HCT116 (cell line): Measurements from ENCODE around the gene ZNF567. TPM values are rescaled to one million over a fixed set of nuclear protein-coding genes. Genes with fewer than 3 reads are reported as not detected.

Source experiments
- ATAC-seq: fragments of 200-7000 bp; cut with Tn5 transposase; 2 replicates; pipeline ENCODE4 v1.9.1; 2020; ENCODE audit warnings: mild to moderate bottlenecking, moderate library complexity
- BruUV-seq: library from RNA; stranded (reverse); fragments of 400-500 nt; replicated peaks from 2 replicates; lab custom pipeline; 2021; lab: Mats Ljungman, UMichigan
- CTCF ChIA-PET: fragments of 300-600 bp; sonication (Branson Sonifier 250); formaldehyde crosslinking; loops from one replicate; lab custom pipeline; 2021; ENCODE audit warnings: antibody characterized with exemption; lab: Charles Lee
- POLR2A ChIA-PET: fragments of 300-600, 350-600 bp; sonication (Branson Sonifier 250); formaldehyde crosslinking; loops from one replicate; lab custom pipeline; 2021; ENCODE audit warnings: antibody characterized with exemption; lab: Charles Lee
- RAD21 ChIA-PET, 2 experiments: fragments of 300-600 bp; sonication (Branson Sonifier 250); formaldehyde crosslinking; loops; one replicate each; lab custom pipeline; 2023; ENCODE audit warnings: low total read pairs in 2 of 2; ENCODE audit not compliant: uncharacterized antibody in 2 of 2, unreplicated experiment in 2 of 2, low non-redundant PET in 1 of 2; lab: Charles Lee
- DNase-seq: peaks from one replicate; pipeline ENCODE4 v3.0.0-alpha.2; 2010; ENCODE audit warnings: low read depth, low spot score
- H2AFZ ChIP-seq: fragments of 200-600 bp; shearing (Covaris generic), sonication (generic); 2 replicates; pipeline ENCODE4 v1.6.1; 2017; ENCODE audit warnings: low read depth, mixed run types, mixed read lengths, antibody characterized with exemption, low read length; ENCODE audit not compliant: poor library complexity, severe bottlenecking
- H3K27ac ChIP-seq: 2 replicates; pipeline ENCODE4 v1.5.1; 2012; ENCODE audit warnings: low read depth, low read length
- H3K27me3 ChIP-seq: fragments of 200-600 bp; sonication (generic); 2 replicates; pipeline ENCODE4 v1.6.1; 2016; ENCODE audit warnings: mixed run types, low read length, mixed read lengths; ENCODE audit not compliant: insufficient read depth
- H3K36me3 ChIP-seq, 2 experiments: fragments of 200-500 bp in 1 of 2; fragments of 200-600 bp in 1 of 2; sonication (Bioruptor generic) in 1 of 2; sonication (generic) in 1 of 2; 2 replicates each; pipeline versions ENCODE4 v1.5.1 to v1.6.1; 2014 to 2016; ENCODE audit warnings: low read length in 2 of 2, inconsistent platforms in 1 of 2, mixed read lengths in 1 of 2, mixed run types in 1 of 2; ENCODE audit not compliant: insufficient read depth in 2 of 2, control insufficient read depth in 1 of 2
- H3K4me1 ChIP-seq, 2 experiments: fragments of 200-600 bp in 1 of 2; sonication (generic) in 1 of 2; 2 replicates each; pipeline versions ENCODE4 v1.5.1 to v1.6.1; 2012 to 2017; ENCODE audit warnings: low read length in 2 of 2, inconsistent platforms in 1 of 2, mild to moderate bottlenecking in 1 of 2, mixed read lengths in 1 of 2, mixed run types in 1 of 2, moderate library complexity in 1 of 2; ENCODE audit not compliant: insufficient read depth in 2 of 2, control insufficient read depth in 1 of 2
- H3K4me2 ChIP-seq: fragments of 200-600 bp; sonication (generic); 2 replicates; pipeline ENCODE4 v1.6.1; 2017; ENCODE audit warnings: mixed run types, low read length, mixed read lengths
- H3K4me3 ChIP-seq, 2 experiments: fragments of 200-600 bp in 1 of 2; sonication (generic) in 1 of 2; replicated peaks in 1 of 2; 2 replicates each; pipeline ENCODE4 v1.5.1; 2011 to 2016; ENCODE audit warnings: low read length in 2 of 2, control low read depth in 1 of 2, low read depth in 1 of 2, mild to moderate bottlenecking in 1 of 2, mixed read lengths in 1 of 2, mixed run types in 1 of 2
- H3K79me2 ChIP-seq: fragments of 200-600 bp; sonication (generic); 2 replicates; pipeline ENCODE4 v1.6.1; 2017; ENCODE audit warnings: mild to moderate bottlenecking, mixed run types, low read length, moderate library complexity, mixed read lengths; ENCODE audit not compliant: insufficient read depth
- H3K9ac ChIP-seq: fragments of 200-600 bp; sonication (generic); 2 replicates; pipeline ENCODE4 v1.6.1; 2016; ENCODE audit warnings: low read length, mixed read lengths
- H3K9me2 ChIP-seq: fragments of 200-600 bp; sonication (generic), shearing (Covaris generic); 2 replicates; pipeline ENCODE4 v1.6.1; 2017; ENCODE audit warnings: mixed run types, mild to moderate bottlenecking, moderate library complexity; ENCODE audit not compliant: insufficient read depth
- H3K9me3 ChIP-seq, 2 experiments: fragments of 200-500 bp in 1 of 2; fragments of 200-600 bp in 1 of 2; sonication (Bioruptor generic) in 1 of 2; sonication (generic) in 1 of 2; 2 replicates each; pipeline ENCODE4 v1.6.1; 2014 to 2017; ENCODE audit warnings: low read length in 2 of 2, mixed read lengths in 2 of 2, inconsistent platforms in 1 of 2, low read depth in 1 of 2, mild to moderate bottlenecking in 1 of 2, mixed run types in 1 of 2, moderate library complexity in 1 of 2; ENCODE audit not compliant: control insufficient read depth in 1 of 2, insufficient read depth in 1 of 2
- H4K20me1 ChIP-seq: fragments of 200-600 bp; sonication (generic), shearing (Covaris generic); 2 replicates; pipeline ENCODE4 v1.6.1; 2017; ENCODE audit warnings: mixed run types, mild to moderate bottlenecking, moderate library complexity; ENCODE audit not compliant: insufficient read depth
- CBX3 ChIP-seq: IDR thresholded peaks from 2 replicates; pipeline ENCODE4 v1.6.1; 2012; ENCODE audit warnings: low read depth
- CTCF ChIP-seq, 3 experiments: fragments of 200-600 bp in 1 of 3; sonication (generic) in 1 of 3; IDR thresholded peaks in 2 of 3; conservative IDR thresholded peaks in 1 of 3; 2 replicates each; pipeline ENCODE4 v1.5.1; 2012 to 2017; ENCODE audit warnings: low read depth in 2 of 3, low read length in 2 of 3, antibody characterized with exemption in 1 of 3, borderline replicate concordance in 1 of 3, control low read depth in 1 of 3, mild to moderate bottlenecking in 1 of 3, mixed read lengths in 1 of 3, mixed run types in 1 of 3, moderate library complexity in 1 of 3; ENCODE audit not compliant: insufficient read depth in 1 of 3
- EGR1 ChIP-seq: IDR thresholded peaks from 2 replicates; pipeline ENCODE4 v1.6.1; 2012; ENCODE audit warnings: low read depth
- FOSL1 ChIP-seq: IDR thresholded peaks from 2 replicates; pipeline ENCODE4 v1.6.1; 2012; ENCODE audit warnings: low read depth
- POLR2AphosphoS5 ChIP-seq: IDR thresholded peaks from 2 replicates; pipeline ENCODE4 v1.6.1; 2011; ENCODE audit warnings: mild to moderate bottlenecking, low read depth, low read length, moderate library complexity
- RAD21 ChIP-seq: IDR thresholded peaks from 2 replicates; pipeline ENCODE4 v1.6.1; 2012; ENCODE audit warnings: low read depth, mild to moderate bottlenecking
- REST ChIP-seq: IDR thresholded peaks from 2 replicates; pipeline ENCODE4 v1.6.1; 2012; ENCODE audit warnings: low read depth
- SP1 ChIP-seq: IDR thresholded peaks from 2 replicates; pipeline ENCODE4 v1.6.1; 2012; ENCODE audit warnings: low read depth
- TCF7L2 ChIP-seq: IDR thresholded peaks from 2 replicates; pipeline ENCODE4 v1.7.0; 2011; ENCODE audit warnings: borderline replicate concordance, inconsistent platforms; ENCODE audit not compliant: insufficient read depth, insufficient read length; ENCODE audit errors: extremely low read depth
- YY1 ChIP-seq: IDR thresholded peaks from 2 replicates; pipeline ENCODE4 v1.6.1; 2011; ENCODE audit warnings: low read length, low read depth, moderate library complexity, mild to moderate bottlenecking; ENCODE audit not compliant: insufficient replicate concordance; ENCODE audit errors: extremely low read depth
- ZFX ChIP-seq: fragments of 450-650 bp; IDR thresholded peaks from 2 replicates; pipeline ENCODE4 v1.6.1; 2017
- intact Hi-C: fragments of 100-400 bp; cut with micrococcal nuclease; formaldehyde crosslinking; loops from 2 replicates; pipeline ENCODE4 v1.10.0; 2022
- total RNA-seq: library from RNA; stranded (reverse); gene quantifications from one replicate; pipeline ENCODE4 v1.2.1, GENCODE V29; 2021; ENCODE audit not compliant: unreplicated experiment

Gene ZNF567
- total RNA-seq, 1 experiment from 2014 or later, result 5.6 TPM

DNA sequence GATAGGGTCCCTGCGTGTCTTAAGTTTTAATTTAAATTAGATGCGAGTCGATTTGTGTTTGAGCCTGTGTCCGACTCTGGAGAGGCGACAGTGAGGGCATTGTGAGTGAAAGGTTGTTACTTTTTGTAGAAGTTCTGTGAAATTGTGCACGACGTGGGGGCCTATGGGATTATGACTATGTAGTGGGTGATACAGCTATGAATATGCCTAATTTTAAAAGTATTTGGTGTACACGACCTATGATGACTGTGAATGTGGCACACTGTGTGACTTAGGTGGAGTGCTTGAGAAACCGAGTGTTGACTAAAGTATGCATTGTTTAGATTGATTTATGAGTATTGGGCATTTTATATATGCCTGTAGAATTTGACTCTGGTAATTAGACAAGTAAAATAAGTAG lies 646 bp downstream of the ZNF567 start:
- Histone ChIP-seq H2AFZ (no peak overlapping the region), H3K4me1 (peaks cover 0 to 13% of the 10 kb centered on the region in 2 experiments; a peak in 1 of 4 replicates), H3K9me2 (no peaks in the 10 kb centered on the region), H3K9ac (peak overlapping the region; percentile 81), H3K36me3 (peaks cover 23 to 32% of the 10 kb centered on the region in 2 experiments; a peak in 3 of 4 replicates), H3K27ac (peak overlapping the region; percentile 59), H3K4me3 (peak overlapping the region; percentile 88 to 90), H3K9me3 (peaks cover 0 to 4% of the 10 kb centered on the region in 2 experiments; a peak in 2 of 4 replicates), H4K20me1 (no peaks in the 10 kb centered on the region), H3K27me3 (no peaks in the 10 kb centered on the region), H3K79me2 (peaks cover 38% of the 10 kb centered on the region), H3K4me2 (peak overlapping the region; percentile 72)
- no TSS peak for BruUV-seq
- no peak for TF ChIP-seq ZFX
- TF ChIP-seq CTCF (IDR thresholded peaks at IDR 0.05 in 2 of 3, conservative IDR thresholded peaks at IDR 0.05 in 1 of 3; ENCODE audit: borderline replicate concordance in 1 of 3, insufficient read depth in 1 of 3, low read depth in 2 of 3, low read length in 2 of 3), result no peak
- TF ChIP-seq TCF7L2, result no peak
- no peak for TF ChIP-seq EGR1
- no peak for TF ChIP-seq YY1
- TF ChIP-seq REST, result no peak
- no peak for TF ChIP-seq RAD21
- no peak for TF ChIP-seq CBX3
- TF ChIP-seq SP1, result no peak
- TF ChIP-seq FOSL1, result no peak
- TF ChIP-seq POLR2AphosphoS5, result no peak
- DNase-seq (no peak), ATAC-seq (no peak)
- ChIA-PET CTCF (no interaction called here), POLR2A (no interaction called here), RAD21 (no interaction called here)
- intact Hi-C loops, result loop anchor here (5.0 to 10.0 kb wide), 2 partner anchors 451 to 473 kb away; partner anchors contain the start of genes ZNF146 and ZNF565
